ENCODE data around the gene HIF3A. TPM values are rescaled to one million over a fixed set of nuclear protein-coding genes. Genes with fewer than 3 reads are reported as not detected.
"Not testable (repeated sequence)": the region's sequence is repeated elsewhere in the genome, so short reads cannot be mapped to it uniquely, and the experiment has no call there.

The HIF3A gene
- total RNA-seq, 1 donor from 2014 or later, result 0.53 TPM

GRCh38 chr19:46372901-46373490 lies 76.2 kb downstream of the HIF3A start:
- DNase-seq (ENCODE audit: low read depth) (no peak), FAIRE-seq (no peak)
- peak; percentile 67 for TF ChIP-seq CTCF (IDR thresholded peaks at IDR 0.05; ENCODE audit: insufficient read depth, low read length, severe bottlenecking)
- Histone ChIP-seq H3K4me3 (ENCODE audit: low read depth, low read length) (peak overlapping the region; percentile 9), H3K27me3 (ENCODE audit: control insufficient read depth, insufficient read depth, low read length) (no peaks in the 10 kb centered on the region), H3K36me3 (ENCODE audit: control insufficient read depth, insufficient read depth, low read length) (peaks cover 12% of the 10 kb centered on the region)

GRCh38 chr19:46373491-46374359 lies 76.9 kb downstream of the HIF3A start:
- peak; percentile 100 for FAIRE-seq
- H3K4me3 ChIP-seq (ENCODE audit: low read depth, low read length), result no peak overlapping the region

GRCh38 chr19:46374536-46375475 lies 78.0 kb downstream of the HIF3A start:
- H3K36me3 ChIP-seq (ENCODE audit: control insufficient read depth, insufficient read depth, low read length), result peaks cover 13% of the 10 kb centered on the region

More at GRCh38 chr19:46373491-46374359, 76.9 kb downstream of the HIF3A start:
- Histone ChIP-seq H3K27me3 (ENCODE audit: control insufficient read depth, insufficient read depth, low read length) (no peaks in the 10 kb centered on the region), H3K36me3 (ENCODE audit: control insufficient read depth, insufficient read depth, low read length) (peaks cover 13% of the 10 kb centered on the region)
- peak; percentile 98 for DNase-seq (ENCODE audit: low read depth)
- no peak for TF ChIP-seq CTCF (IDR thresholded peaks at IDR 0.05; ENCODE audit: insufficient read depth, low read length, severe bottlenecking)

GRCh38 chr19:46375476-46376067 lies 78.7 kb downstream of the HIF3A start:
- peak; percentile 84 for FAIRE-seq
- peaks cover 13% of the 10 kb centered on the region for H3K36me3 ChIP-seq (ENCODE audit: control insufficient read depth, insufficient read depth, low read length)
- not testable (repeated sequence) for H3K27me3 ChIP-seq (ENCODE audit: control insufficient read depth, insufficient read depth, low read length); DNase-seq (ENCODE audit: low read depth); H3K4me3 ChIP-seq (ENCODE audit: low read depth, low read length)

More at GRCh38 chr19:46374536-46375475, 78.0 kb downstream of the HIF3A start:
- no peak for TF ChIP-seq CTCF (IDR thresholded peaks at IDR 0.05; ENCODE audit: insufficient read depth, low read length, severe bottlenecking)
- no peak for FAIRE-seq
- Histone ChIP-seq H3K4me3 (ENCODE audit: low read depth, low read length) (no peak overlapping the region), H3K27me3 (ENCODE audit: control insufficient read depth, insufficient read depth, low read length) (no peaks in the 10 kb centered on the region)
- no peak for DNase-seq (ENCODE audit: low read depth)

DNA sequence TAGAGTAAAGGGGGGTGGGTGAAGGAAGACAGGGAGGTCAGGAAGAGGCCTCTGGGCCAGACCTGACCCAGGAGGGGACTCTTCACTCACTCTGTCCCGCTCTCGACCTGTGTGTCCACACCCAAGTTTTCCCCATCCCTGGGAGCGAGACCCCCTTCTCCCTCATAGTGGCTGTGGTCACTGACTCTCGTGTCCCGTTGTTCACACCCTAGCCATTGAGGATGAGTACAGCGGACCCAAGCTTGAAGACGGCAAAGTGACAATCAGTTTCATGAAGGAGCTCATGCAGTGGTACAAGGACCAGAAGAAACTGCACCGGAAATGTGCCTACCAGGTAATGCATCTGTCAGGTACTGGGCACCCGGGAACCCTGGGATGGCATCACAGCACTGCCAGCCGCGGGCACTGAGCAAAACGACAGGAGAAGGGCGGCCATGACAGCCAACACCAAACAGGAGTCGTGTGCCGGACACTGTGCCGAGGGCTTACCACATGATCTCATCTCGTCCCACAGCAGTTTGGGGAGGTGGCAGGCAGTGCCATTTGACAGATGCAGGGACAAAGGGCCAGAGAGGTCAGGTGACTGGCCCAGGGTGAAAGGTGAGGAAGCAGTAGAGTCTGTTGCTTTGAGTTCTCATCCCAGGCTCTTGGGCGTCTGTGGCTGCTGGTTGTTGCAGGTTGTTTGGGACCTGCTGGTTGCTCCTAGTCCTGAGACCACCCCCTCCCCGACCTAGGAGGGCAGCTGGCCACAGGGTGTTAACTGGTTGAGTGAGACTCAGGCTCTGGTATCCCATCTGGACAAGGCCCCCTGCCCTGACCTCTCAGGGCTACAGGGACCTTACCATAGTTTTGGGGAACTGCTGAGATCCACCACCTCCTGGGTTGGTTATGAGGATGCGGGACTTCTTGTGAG lies 79.7 kb downstream of the HIF3A start:
- peaks cover 13% of the 10 kb centered on the region for H3K36me3 ChIP-seq (ENCODE audit: control insufficient read depth, insufficient read depth, low read length)
- TF ChIP-seq CTCF (IDR thresholded peaks at IDR 0.05; ENCODE audit: insufficient read depth, low read length, severe bottlenecking), result no peak
- H3K27me3 ChIP-seq (ENCODE audit: control insufficient read depth, insufficient read depth, low read length), result no peaks in the 10 kb centered on the region
- DNase-seq (ENCODE audit: low read depth) (no peak), FAIRE-seq (no peak)
- H3K4me3 ChIP-seq (ENCODE audit: low read depth, low read length), result no peak overlapping the region

Data from bronchial epithelial cell (primary cell).